H1 (cell line): ENCODE measurements around the gene AGBL4. TPM values are rescaled to one million over a fixed set of nuclear protein-coding genes. Genes with fewer than 3 reads are reported as not detected.

ENCODE experiments used
- CTCF ChIA-PET: fragments of 300-600 bp; sonication (Branson Sonifier 250); formaldehyde crosslinking; loops from one replicate; lab custom pipeline; 2021; ENCODE audit not compliant: partially characterized antibody; lab: Charles Lee
- POLR2A ChIA-PET: fragments of 300-600 bp; sonication (Branson Sonifier 250); formaldehyde crosslinking; loops from one replicate; lab custom pipeline; 2021; ENCODE audit warnings: inconsistent platforms; ENCODE audit not compliant: partially characterized antibody; lab: Charles Lee
- DNase-seq, 2 experiments: peaks; one replicate each; pipeline versions ENCODE4 v3.0.0 to v3.0.0-alpha.2; 2010 to 2022; ENCODE audit warnings: low spot score in 2 of 2, low read depth in 1 of 2, mixed read lengths in 1 of 2
- FAIRE-seq: peaks from 2 replicates; lab custom pipeline; 2011; peaks lifted over from hg19 to GRCh38; lab: Jason Lieb, UNC
- H2AFZ ChIP-seq: 2 replicates; pipeline ENCODE4 v1.8.1; 2012; ENCODE audit warnings: low read length, inconsistent platforms
- H2AK5ac ChIP-seq: 2 replicates; pipeline ENCODE4 v1.6.1; 2013; ENCODE audit warnings: low read depth, low read length
- H2BK120ac ChIP-seq: replicated peaks from 2 replicates; pipeline ENCODE3; 2013; ENCODE audit warnings: low read depth, low read length, inconsistent platforms
- H2BK12ac ChIP-seq: 2 replicates; pipeline ENCODE4 v1.6.1; 2013; ENCODE audit warnings: low read depth, low read length
- H2BK15ac ChIP-seq: 2 replicates; pipeline ENCODE4 v1.6.1; 2013; ENCODE audit warnings: low read length
- H2BK20ac ChIP-seq: 2 replicates; pipeline ENCODE4 v1.6.1; 2013; ENCODE audit warnings: low read length
- H2BK5ac ChIP-seq: 2 replicates; pipeline ENCODE4 v1.6.1; 2013; ENCODE audit warnings: low read depth, low read length
- H3K14ac ChIP-seq: 2 replicates; pipeline ENCODE4 v1.6.1; 2013; ENCODE audit warnings: inconsistent platforms; ENCODE audit not compliant: insufficient read length
- H3K18ac ChIP-seq: 2 replicates; pipeline ENCODE4 v1.6.1; 2013; ENCODE audit warnings: low read length; ENCODE audit errors: extremely low read depth
- H3K23ac ChIP-seq: 2 replicates; pipeline ENCODE4 v1.6.1; 2013; ENCODE audit warnings: inconsistent platforms; ENCODE audit not compliant: insufficient read length
- H3K23me2 ChIP-seq: 2 replicates; pipeline ENCODE4 v1.6.1; 2013; ENCODE audit warnings: low read depth, low read length
- H3K27ac ChIP-seq: 2 replicates; pipeline ENCODE4 v1.6.1; 2011; ENCODE audit warnings: low read depth, low read length, inconsistent platforms
- H3K27me3 ChIP-seq, 4 experiments: replicated peaks in 1 of 4; 1 replicate in 1 of 4; 2 replicates in 3 of 4; pipeline versions ENCODE4 v1.6.1 to v1.8.1; 2011 to 2013; ENCODE audit warnings: low read length in 3 of 4, mild to moderate bottlenecking in 3 of 4, inconsistent platforms in 2 of 4, mixed read lengths in 2 of 4, moderate library complexity in 1 of 4; ENCODE audit not compliant: control insufficient read depth in 3 of 4, insufficient read depth in 3 of 4; ENCODE audit errors: extremely low read depth in 1 of 4
- H3K36me3 ChIP-seq, 4 experiments: 2 replicates each; pipeline versions ENCODE4 v1.6.1 to v1.8.1; 2011 to 2013; ENCODE audit warnings: mild to moderate bottlenecking in 4 of 4, low read length in 3 of 4, moderate library complexity in 2 of 4, control low read depth in 1 of 4, inconsistent platforms in 1 of 4; ENCODE audit not compliant: insufficient read depth in 4 of 4, control insufficient read depth in 2 of 4
- H3K4ac ChIP-seq: replicated peaks from 2 replicates; pipeline ENCODE3; 2013; ENCODE audit warnings: low read length, low read depth, mixed read lengths, inconsistent platforms; ENCODE audit not compliant: insufficient read length
- H3K4me1 ChIP-seq, 4 experiments: replicated peaks in 1 of 4; 1 replicate in 1 of 4; 2 replicates in 3 of 4; pipeline versions ENCODE4 v1.6.1 to v1.8.1; 2011 to 2013; ENCODE audit warnings: low read length in 3 of 4, inconsistent platforms in 2 of 4, mixed read lengths in 1 of 4; ENCODE audit not compliant: insufficient read depth in 4 of 4, control insufficient read depth in 3 of 4
- H3K4me2 ChIP-seq, 2 experiments: 2 replicates each; pipeline versions ENCODE4 v1.6.1 to v1.8.1; 2011 to 2013; ENCODE audit warnings: low read depth in 2 of 2, low read length in 2 of 2, control low read depth in 1 of 2, inconsistent platforms in 1 of 2, mild to moderate bottlenecking in 1 of 2; ENCODE audit not compliant: insufficient read depth in 1 of 2
- H3K4me3 ChIP-seq, 4 experiments: fragments of 200-600, 300-600 bp in 1 of 4; sonication (generic), shearing (Covaris generic), sonication (Bioruptor Twin) in 1 of 4; 2 replicates each; pipeline versions ENCODE4 v1.5.1 to v1.8.1; 2011 to 2016; ENCODE audit warnings: low read length in 4 of 4, low read depth in 3 of 4, control low read depth in 2 of 4, inconsistent platforms in 2 of 4, mild to moderate bottlenecking in 2 of 4, mixed read lengths in 1 of 4, moderate library complexity in 1 of 4; ENCODE audit not compliant: insufficient read depth in 2 of 4; ENCODE audit errors: extremely low read depth in 1 of 4
- H3K56ac ChIP-seq: replicated peaks from 2 replicates; pipeline ENCODE3; 2013; ENCODE audit warnings: low read depth, mild to moderate bottlenecking, mixed read lengths, low read length, inconsistent platforms; ENCODE audit not compliant: insufficient read length
- H3K79me1 ChIP-seq: 2 replicates; pipeline ENCODE4 v1.6.1; 2013; ENCODE audit warnings: low read depth, low read length, control low read depth
- H3K79me2 ChIP-seq, 2 experiments: 2 replicates each; pipeline versions ENCODE4 v1.6.1 to v1.8.1; 2012 to 2013; ENCODE audit warnings: low read length in 2 of 2, mild to moderate bottlenecking in 2 of 2, inconsistent platforms in 1 of 2; ENCODE audit not compliant: insufficient read depth in 2 of 2, control insufficient read depth in 1 of 2
- H3K9ac ChIP-seq, 4 experiments: replicated peaks in 1 of 4; 1 replicate in 1 of 4; 2 replicates in 3 of 4; pipeline versions ENCODE4 v1.6.1 to v1.8.1; 2011 to 2013; ENCODE audit warnings: low read depth in 3 of 4, low read length in 3 of 4, control low read depth in 2 of 4, mild to moderate bottlenecking in 2 of 4, moderate library complexity in 2 of 4, inconsistent platforms in 1 of 4; ENCODE audit errors: extremely low read depth in 1 of 4
- H3K9me3 ChIP-seq, 2 experiments: 2 replicates each; pipeline versions ENCODE4 v1.6.1 to v1.8.1; 2012 to 2013; ENCODE audit warnings: mild to moderate bottlenecking in 2 of 2, moderate library complexity in 2 of 2, control low read depth in 1 of 2, inconsistent platforms in 1 of 2, low read depth in 1 of 2, low read length in 1 of 2, mixed read lengths in 1 of 2; ENCODE audit not compliant: insufficient read depth in 2 of 2
- H4K20me1 ChIP-seq, 2 experiments: replicated peaks in 1 of 2; 2 replicates each; pipeline versions ENCODE3 to v1.8.1; 2011 to 2013; ENCODE audit warnings: inconsistent platforms in 2 of 2, low read length in 2 of 2, mild to moderate bottlenecking in 1 of 2; ENCODE audit not compliant: insufficient read depth in 2 of 2, control insufficient read depth in 1 of 2
- H4K5ac ChIP-seq: 2 replicates; pipeline ENCODE4 v1.6.1; 2013; ENCODE audit warnings: low read length, low read depth, mixed read lengths, inconsistent platforms; ENCODE audit not compliant: insufficient read length
- H4K8ac ChIP-seq: 2 replicates; pipeline ENCODE4 v1.8.0; 2013; ENCODE audit warnings: mild to moderate bottlenecking, moderate library complexity, low read length, inconsistent platforms; ENCODE audit not compliant: insufficient read depth; ENCODE audit errors: extremely low read depth
- H4K91ac ChIP-seq: replicated peaks from 2 replicates; pipeline ENCODE3; 2013; ENCODE audit warnings: low read length, mixed read lengths, inconsistent platforms; ENCODE audit not compliant: insufficient read length
- SUZ12 ChIP-seq: fragments of 200-600 bp; sonication (generic); IDR thresholded peaks from 2 replicates; pipeline ENCODE4 v1.6.1; 2012; ENCODE audit warnings: mild to moderate bottlenecking, inconsistent platforms, low read length, moderate library complexity, mixed read lengths
- WGBS, 2 experiments: shearing (Covaris generic) in 1 of 2; methylation state at CpG; one replicate each; pipeline versions ENCODE4 v1.1.6 to v1.1.7; 2013 to 2015; ENCODE audit warnings: low lambda C conversion rate in 2 of 2, mixed read lengths in 2 of 2, inconsistent platforms in 1 of 2, low coverage in 1 of 2, missing lambda C conversion rate in 1 of 2; ENCODE audit not compliant: insufficient replicate concordance in 2 of 2, insufficient coverage in 1 of 2, insufficient read length in 1 of 2; ENCODE audit errors: extremely low coverage in 1 of 2, missing lambda C conversion rate in 1 of 2; 5-methylcytosine and 5-hydroxymethylcytosine counted together
- polyA plus RNA-seq, 7 experiments: library from polyadenylated mRNA; depleted of rRNA in 3 of 7; stranded (reverse) in 5 of 7; unstranded in 2 of 7; fragments of >200 nt in 5 of 7; fragments of 200-250 nt in 2 of 7; gene quantifications; 1 replicate in 5 of 7; 2 replicates in 1 of 7; 4 replicates in 1 of 7; pipeline versions ENCODE4 v1.2.1 to v1.2.3, GENCODE V29; 2011 to 2013; ENCODE audit warnings: missing spikeins in 2 of 7, mixed read lengths in 2 of 7
- total RNA-seq: library from RNA; stranded (reverse); fragmentation: NEBNext Ultra II Directional; extraction: Animal tissue kit (Norgen Biotek cat#: 25700); gene quantifications from 2 replicates; pipeline ENCODE4 v1.2.1, GENCODE V29; 2021

AGBL4 gene
- total and polyA plus RNA-seq, 2 of the 8 experiments (the other 6 are each of a cell fraction or from before 2014, with no cell fraction given), result 0.41 to 0.45 TPM

DNA sequence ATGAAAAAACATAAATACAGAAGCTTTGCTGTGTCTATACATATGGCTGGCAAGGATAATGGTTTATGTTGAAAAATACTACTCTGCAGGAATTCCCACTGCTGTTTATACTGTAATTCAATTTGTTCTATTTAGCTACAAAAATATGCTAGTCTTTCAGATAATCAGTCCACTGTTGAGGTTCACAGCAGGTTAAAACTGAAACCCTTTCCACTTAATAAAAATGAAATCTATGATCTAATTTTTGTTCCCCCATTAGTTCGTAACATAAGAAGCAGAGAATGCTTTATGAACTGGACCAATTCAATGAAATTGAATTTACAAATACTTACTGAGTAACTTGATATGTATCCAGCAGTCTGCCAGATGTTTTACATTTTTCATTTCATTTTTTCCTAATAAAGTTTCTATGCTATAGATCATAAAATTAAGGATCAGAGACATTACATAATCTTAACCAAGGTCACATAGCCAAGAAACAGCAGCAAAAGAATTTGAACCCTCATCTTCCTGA, 887.0 kb downstream of the AGBL4 start:
- DNase-seq, result no peak
- H3K4me1 ChIP-seq, result no peaks in the 10 kb centered on the region
- no peaks in the 10 kb centered on the region for H4K20me1 ChIP-seq
- no peak overlapping the region for H2BK20ac ChIP-seq
- TF ChIP-seq SUZ12, result no peak
- H4K91ac ChIP-seq, result no peak overlapping the region
- no peaks in the 10 kb centered on the region for H3K27me3 ChIP-seq
- no peak overlapping the region for H3K14ac ChIP-seq
- no peak overlapping the region for H2BK15ac ChIP-seq
- H2AFZ ChIP-seq, result no peak overlapping the region
- no peak overlapping the region for H4K8ac ChIP-seq
- CTCF ChIA-PET, result no interaction called here
- H3K79me2 ChIP-seq, result no peaks in the 10 kb centered on the region
- no peak overlapping the region for H3K4ac ChIP-seq
- no peak overlapping the region for H3K18ac ChIP-seq
- no peak overlapping the region for H3K4me2 ChIP-seq
- WGBS, 2 experiments, result 84% methylated on average over 1 of the region's 1 CpG; no CpG with 5 or more reads in 1 of the 2 experiments
- H3K4me3 ChIP-seq, result no peak overlapping the region
- no peak overlapping the region for H3K9ac ChIP-seq
- FAIRE-seq, result no peak
- H4K5ac ChIP-seq, result no peak overlapping the region
- no peak overlapping the region for H2AK5ac ChIP-seq
- H2BK120ac ChIP-seq, result no peak overlapping the region
- H2BK12ac ChIP-seq, result no peak overlapping the region
- H3K56ac ChIP-seq, result no peak overlapping the region
- H3K79me1 ChIP-seq, result no peaks in the 10 kb centered on the region
- no peak overlapping the region for H2BK5ac ChIP-seq
- POLR2A ChIA-PET, result no interaction called here
- H3K36me3 ChIP-seq, result no peaks in the 10 kb centered on the region
- H3K23me2 ChIP-seq, result no peaks in the 10 kb centered on the region
- H3K27ac ChIP-seq, result no peak overlapping the region
- peaks cover 54 to 61% of the 10 kb centered on the region in 2 experiments for H3K9me3 ChIP-seq
- H3K23ac ChIP-seq, result no peak overlapping the region
